ENCODE measurements around the gene GGTLC2. TPM values are rescaled to one million over a fixed set of nuclear protein-coding genes. Genes with fewer than 3 reads are reported as not detected.
"Not testable (repeated sequence)": the region's sequence is repeated elsewhere in the genome, so short reads cannot be mapped to it uniquely, and the experiment has no call there.

The GGTLC2 gene
- 1 to 10 TPM in 3 of 6 donors, under 1 TPM in 1, not detected in 2; 0.89 to 5.3 (median 4.3) TPM for total RNA-seq

GRCh38 chr22:22644314-22644713, at the start of gene GGTLC2:
Gene GGTLC2, plus strand, starts transcription at chr22:22644614. Its CDS starts 1,732 bp downstream, at chr22:22646346.
- not testable (repeated sequence) for H3K4me3 ChIP-seq; H3K9me3 ChIP-seq; ATAC-seq (ENCODE audit: low FRiP score in 2 of 2); DNase-seq; H3K27ac ChIP-seq; H3K27me3 ChIP-seq; H3K36me3 ChIP-seq; H3K4me1 ChIP-seq
- no CpG with 5 or more reads among the region's 30 CpGs for WGBS, 2 donors

GRCh38 chr22:22595001-22595835, 49.2 kb upstream of the GGTLC2 start:
- ATAC-seq (ENCODE audit: low FRiP score in 2 of 2) (no peak), DNase-seq (no peak)
- Histone ChIP-seq H3K36me3 (no peaks in the 10 kb centered on the region), H3K27me3 (no peaks in the 10 kb centered on the region), H3K27ac (no peak overlapping the region), H3K4me3 (no peak overlapping the region), H3K4me1 (no peaks in the 10 kb centered on the region), H3K9me3 (no peaks in the 10 kb centered on the region)
- WGBS, 2 donors: 76 to 100% methylated on average over 2 to 5 of the region's 5 CpGs
- TF ChIP-seq POLR2A (IDR thresholded peaks at IDR 0.05): no peak

- Histone ChIP-seq H3K36me3 (no peaks in the 10 kb centered on the region), H3K27ac (no peak overlapping the region), H3K9me3 (no peaks in the 10 kb centered on the region), H3K4me3 (no peak overlapping the region), H3K27me3 (no peaks in the 10 kb centered on the region), H3K4me1 (no peaks in the 10 kb centered on the region)
- WGBS, 2 donors: 59 to 65% methylated on average over 3 to 5 of the region's 5 CpGs
- ATAC-seq (ENCODE audit: low FRiP score in 2 of 2) (no peak), DNase-seq (no peak)
- TF ChIP-seq POLR2A (IDR thresholded peaks at IDR 0.05) (no peak), CTCF (IDR thresholded peaks at IDR 0.05) (no peak), POLR2AphosphoS5 (IDR thresholded peaks at IDR 0.05) (no peak)
These were observed 46.3 kb upstream of the GGTLC2 start for GRCh38 chr22:22598144-22598543.

- H3K4me1 ChIP-seq: no peaks in the 10 kb centered on the region
- H3K36me3 ChIP-seq: no peaks in the 10 kb centered on the region
- H3K27ac ChIP-seq: no peak overlapping the region
- DNase-seq: no peak
- ATAC-seq (ENCODE audit: low FRiP score in 2 of 2): no peak
- TF ChIP-seq EP300 (IDR thresholded peaks at IDR 0.05) (no peak), POLR2A (IDR thresholded peaks at IDR 0.05) (no peak), POLR2AphosphoS5 (IDR thresholded peaks at IDR 0.05) (no peak), CTCF (IDR thresholded peaks at IDR 0.05) (no peak)
- no peaks in the 10 kb centered on the region for H3K27me3 ChIP-seq
- no peak overlapping the region for H3K4me3 ChIP-seq
- 55 to 68% methylated on average over 3 of the region's 3 CpGs for WGBS, 2 donors
- H3K9me3 ChIP-seq: no peaks in the 10 kb centered on the region
These were observed 45.2 kb upstream of the GGTLC2 start for GRCh38 chr22:22599248-22599647.

GRCh38 chr22:22600531-22601261, 43.7 kb upstream of the GGTLC2 start:
- ATAC-seq (ENCODE audit: low FRiP score in 2 of 2) (no peak), DNase-seq (no peak)
- TF ChIP-seq POLR2A (IDR thresholded peaks at IDR 0.05) (no peak), EP300 (IDR thresholded peaks at IDR 0.05) (no peak), POLR2AphosphoS5 (IDR thresholded peaks at IDR 0.05) (no peak), CTCF (IDR thresholded peaks at IDR 0.05) (no peak)
- Histone ChIP-seq H3K27me3 (no peaks in the 10 kb centered on the region), H3K27ac (no peak overlapping the region), H3K9me3 (no peaks in the 10 kb centered on the region), H3K4me3 (no peak overlapping the region), H3K36me3 (no peaks in the 10 kb centered on the region), H3K4me1 (no peaks in the 10 kb centered on the region)
- 90 to 95% methylated on average over 5 to 6 of the region's 6 CpGs for WGBS, 2 donors
